Activated CD4-positive, alpha-beta memory T cell treated with anti-CD3 and anti-CD28 coated beads, Interleukin-2, amount 10 ng/mL, durations not matched to agents 7 days and 5 days (primary cell): ENCODE data around the gene C6orf58. TPM values are rescaled to one million over a fixed set of nuclear protein-coding genes. Genes with fewer than 3 reads are reported as not detected.

ENCODE experiments used
- CTCF ChIA-PET: fragments of 350-600 bp; sonication (Branson Sonifier 250); formaldehyde crosslinking; loops from one replicate; lab custom pipeline; 2021; ENCODE audit warnings: antibody characterized with exemption, inconsistent platforms; lab: Charles Lee
- POLR2A ChIA-PET: fragments of 350-600 bp; sonication (Branson Sonifier 250); formaldehyde crosslinking; loops from one replicate; lab custom pipeline; 2021; ENCODE audit warnings: antibody characterized with exemption; lab: Charles Lee
- DNase-seq: peaks from one replicate; pipeline ENCODE4 v3.0.0-alpha.2; 2020
- H3K27ac Mint-ChIP-seq: one replicate; pipeline ENCODE4 v1.8.0; 2021; ENCODE audit warnings: mild to moderate bottlenecking, mixed read lengths
- H3K27me3 Mint-ChIP-seq: one replicate; pipeline ENCODE4 v1.8.0; 2021; ENCODE audit warnings: mixed read lengths
- H3K36me3 Mint-ChIP-seq: one replicate; pipeline ENCODE4 v1.8.0; 2021; ENCODE audit warnings: low read depth, mixed read lengths
- H3K4me1 Mint-ChIP-seq: one replicate; pipeline ENCODE4 v1.8.0; 2021; ENCODE audit warnings: mixed read lengths
- H3K4me3 Mint-ChIP-seq: one replicate; pipeline ENCODE4 v1.8.0; 2021; ENCODE audit warnings: mild to moderate bottlenecking, mixed read lengths
- H3K9me3 Mint-ChIP-seq: one replicate; pipeline ENCODE4 v1.8.0; 2021; ENCODE audit warnings: mixed read lengths
- total RNA-seq, 2 experiments: library from RNA; stranded (reverse); gene quantifications; one replicate each; pipeline ENCODE4 v1.2.3, GENCODE V29; 2021

The C6orf58 gene
- total RNA-seq, 2 experiments from 2014 or later: not detected

- Mint-ChIP-seq H3K4me1 (no peaks in the 10 kb centered on the region), H3K27me3 (peaks cover under 1% of the 10 kb centered on the region), H3K9me3 (no peaks in the 10 kb centered on the region), H3K4me3 (no peak overlapping the region), H3K36me3 (no peaks in the 10 kb centered on the region), H3K27ac (no peak overlapping the region)
- DNase-seq: no peak
- CTCF ChIA-PET: no interaction called here
- POLR2A ChIA-PET: no interaction called here
Measured at GRCh38 chr6:127608554-127609270, 31.7 kb downstream of the C6orf58 start.

GRCh38 chr6:127618729-127619128 is 41.8 kb downstream of the C6orf58 start:
- Mint-ChIP-seq H3K27ac (no peak overlapping the region), H3K4me1 (no peaks in the 10 kb centered on the region), H3K27me3 (no peaks in the 10 kb centered on the region), H3K9me3 (peaks cover 3% of the 10 kb centered on the region), H3K4me3 (no peak overlapping the region), H3K36me3 (no peaks in the 10 kb centered on the region)
- DNase-seq: no peak
- ChIA-PET CTCF (no interaction called here), POLR2A (no interaction called here)

GRCh38 chr6:127630800-127631199 is 53.8 kb downstream of the C6orf58 start:
- Mint-ChIP-seq H3K27ac (no peak overlapping the region), H3K4me1 (no peaks in the 10 kb centered on the region), H3K27me3 (no peaks in the 10 kb centered on the region), H3K4me3 (no peak overlapping the region), H3K9me3 (no peaks in the 10 kb centered on the region), H3K36me3 (no peaks in the 10 kb centered on the region)
- ChIA-PET CTCF (no interaction called here), POLR2A (no interaction called here)
- DNase-seq: no peak

GRCh38 chr6:127634178-127634577 is 57.2 kb downstream of the C6orf58 start:
- CTCF ChIA-PET: no interaction called here
- Mint-ChIP-seq H3K27ac (no peak overlapping the region), H3K4me3 (no peak overlapping the region), H3K4me1 (no peaks in the 10 kb centered on the region), H3K36me3 (no peaks in the 10 kb centered on the region), H3K9me3 (no peaks in the 10 kb centered on the region), H3K27me3 (no peaks in the 10 kb centered on the region)
- no peak for DNase-seq
- POLR2A ChIA-PET: no interaction called here

- ChIA-PET POLR2A (no interaction called here), CTCF (no interaction called here)
- H3K36me3 Mint-ChIP-seq: no peaks in the 10 kb centered on the region
- no peak overlapping the region for H3K4me3 Mint-ChIP-seq
- H3K4me1 Mint-ChIP-seq: no peaks in the 10 kb centered on the region
- DNase-seq: no peak
- no peak overlapping the region for H3K27ac Mint-ChIP-seq
- H3K9me3 Mint-ChIP-seq: no peaks in the 10 kb centered on the region
- H3K27me3 Mint-ChIP-seq: no peaks in the 10 kb centered on the region
Measured at GRCh38 chr6:127635091-127635490, 58.1 kb downstream of the C6orf58 start.

GRCh38 chr6:127637830-127638409 is 60.9 kb downstream of the C6orf58 start:
- peaks cover 3% of the 10 kb centered on the region for H3K27me3 Mint-ChIP-seq
- DNase-seq: no peak
- H3K4me1 Mint-ChIP-seq: no peaks in the 10 kb centered on the region
- H3K36me3 Mint-ChIP-seq: no peaks in the 10 kb centered on the region
- ChIA-PET POLR2A (no interaction called here), CTCF (interaction anchor here (0.9 kb wide), 1 partner anchor 123 kb away, joined by 3 read pairs; no protein-coding TSS in a partner anchor)
- no peak overlapping the region for H3K4me3 Mint-ChIP-seq
- no peak overlapping the region for H3K27ac Mint-ChIP-seq
- H3K9me3 Mint-ChIP-seq: no peaks in the 10 kb centered on the region

Other genes starting within 250 kb of the C6orf58 start
- gene ECHDC1, start 233.6 kb upstream of the C6orf58 start, total RNA-seq: 10 to 100 TPM; 35.1 to 35.5 TPM
- 10 to 100 TPM; 11.6 to 12.2 TPM for gene KIAA0408, start 117.8 kb upstream of the C6orf58 start, total RNA-seq